ENCODE results near the gene NFATC4. TPM values are rescaled to one million over a fixed set of nuclear protein-coding genes. Genes with fewer than 3 reads are reported as not detected.
"Not testable (repeated sequence)": the region's sequence is repeated elsewhere in the genome, so short reads cannot be mapped to it uniquely, and the experiment has no call there.

The NFATC4 gene
- total RNA-seq, 1 experiment from 2014 or later = 4.3 TPM

GRCh38 chr14:24339284-24340151 lies 28.5 kb upstream of the NFATC4 start, which contains the start of gene RIPK3:
RIPK3 (minus strand) TSS chr14:24339991; CDS start chr14:24339826, 165 bp downstream.
- peak; percentile 73 for DNase-seq (ENCODE audit: low spot score)

GRCh38 chr14:24340606-24341005 lies 27.4 kb upstream of the NFATC4 start:
- no peak for DNase-seq (ENCODE audit: low spot score)

DNA sequence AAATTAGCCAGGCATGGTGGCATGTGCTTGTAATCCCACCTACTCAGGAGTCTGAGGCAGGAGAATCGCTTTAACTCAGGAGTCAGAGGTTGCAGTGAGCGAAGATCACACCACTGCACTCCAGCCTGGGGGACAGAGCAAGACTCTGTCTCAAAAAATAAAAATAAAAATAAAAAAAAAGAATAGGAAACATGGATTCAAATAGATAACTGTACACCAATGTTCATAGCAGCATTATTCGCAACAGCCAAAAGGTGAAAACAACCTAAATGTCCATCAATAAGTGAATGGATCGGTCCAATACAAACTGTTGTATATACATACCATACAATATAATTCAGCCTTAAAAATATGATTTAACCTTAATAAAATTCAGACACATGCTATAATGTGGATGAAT lies 25.1 kb upstream of the NFATC4 start:
- DNase-seq (ENCODE audit: low spot score) = no peak

DNA sequence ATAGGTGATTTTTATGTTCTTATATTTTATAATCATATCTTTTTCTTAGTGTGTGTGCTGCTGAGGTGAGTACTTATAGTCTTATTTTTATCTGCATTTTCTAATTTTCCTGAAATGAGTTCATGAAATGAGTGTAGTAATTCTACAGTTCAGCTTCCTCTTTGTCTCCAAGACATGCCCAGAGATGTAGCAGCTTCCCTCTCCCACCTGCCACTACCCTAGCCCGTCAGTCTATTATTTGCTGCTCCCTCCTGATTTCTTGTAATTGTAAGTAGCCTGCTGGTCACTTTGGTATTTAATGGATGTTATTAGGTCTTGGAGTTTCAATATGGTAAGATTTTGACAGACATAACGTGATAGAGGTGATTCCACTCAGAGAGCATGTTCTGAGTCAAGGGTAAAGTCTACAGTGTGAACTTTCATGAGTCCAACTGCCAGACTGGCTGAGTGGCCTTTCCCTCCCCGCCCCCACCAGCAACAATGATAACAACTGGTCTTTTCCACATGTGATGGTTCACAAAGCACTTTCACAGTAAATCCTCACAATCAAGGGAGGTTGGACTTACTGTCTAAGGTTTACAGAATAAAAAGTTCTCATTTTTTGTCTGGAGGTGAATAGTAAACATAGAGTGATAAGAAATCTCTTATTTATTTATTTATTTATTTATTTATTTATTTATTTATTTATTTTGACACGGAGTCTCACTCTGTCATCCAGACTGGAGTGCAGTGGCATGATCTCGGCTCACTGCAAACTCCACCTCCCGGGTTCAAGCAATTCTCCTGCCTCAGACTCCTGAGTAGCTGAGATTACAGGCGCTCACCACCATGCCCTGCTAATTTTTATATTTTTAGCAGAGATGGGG lies 24.0 kb upstream of the NFATC4 start:
- DNase-seq (ENCODE audit: low spot score) = peak; percentile 7

- DNase-seq (ENCODE audit: low spot score) = no peak
These were observed 20.9 kb upstream of the NFATC4 start for GRCh38 chr14:24347134-24347533.

DNA sequence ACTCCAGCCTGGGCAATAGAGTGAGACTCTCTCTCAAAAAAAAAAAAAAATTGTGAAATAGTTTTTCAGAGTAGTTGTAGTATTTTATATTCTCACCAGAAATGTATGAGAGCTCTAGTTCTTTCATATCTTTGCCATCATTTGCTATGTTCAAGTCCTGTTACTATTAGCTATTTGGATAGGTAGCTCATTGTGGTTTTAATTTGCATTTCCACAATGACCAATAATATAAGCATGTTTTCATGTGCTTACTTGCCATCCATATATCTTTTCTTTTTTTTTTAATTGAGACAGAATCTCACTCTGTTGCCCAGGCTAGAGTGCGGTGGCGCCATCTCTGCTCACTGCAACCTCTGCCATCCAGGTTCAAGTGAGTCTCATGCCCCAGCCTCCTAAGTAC lies 19.8 kb upstream of the NFATC4 start:
- no peak for DNase-seq (ENCODE audit: low spot score)

DNA sequence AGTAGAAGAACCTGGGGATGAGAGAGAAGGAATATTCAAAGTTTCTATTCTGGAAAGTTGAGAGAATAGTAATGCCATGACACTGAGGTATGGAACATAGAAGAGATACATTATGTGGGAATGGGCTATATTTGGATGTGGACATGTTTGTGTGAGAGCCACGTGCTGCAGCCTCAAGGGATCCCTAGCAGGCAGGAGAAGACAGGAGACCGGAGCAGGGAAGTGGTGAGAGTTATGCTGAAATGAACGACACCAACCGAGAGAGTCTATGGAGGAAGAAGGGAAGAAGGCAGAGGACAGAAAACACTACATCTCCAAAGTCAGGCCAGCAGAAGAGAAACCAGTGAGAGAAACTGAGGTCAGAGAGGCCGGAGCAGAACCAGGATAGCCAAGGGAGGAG lies 18.2 kb upstream of the NFATC4 start:
- DNase-seq (ENCODE audit: low spot score) = no peak

DNA sequence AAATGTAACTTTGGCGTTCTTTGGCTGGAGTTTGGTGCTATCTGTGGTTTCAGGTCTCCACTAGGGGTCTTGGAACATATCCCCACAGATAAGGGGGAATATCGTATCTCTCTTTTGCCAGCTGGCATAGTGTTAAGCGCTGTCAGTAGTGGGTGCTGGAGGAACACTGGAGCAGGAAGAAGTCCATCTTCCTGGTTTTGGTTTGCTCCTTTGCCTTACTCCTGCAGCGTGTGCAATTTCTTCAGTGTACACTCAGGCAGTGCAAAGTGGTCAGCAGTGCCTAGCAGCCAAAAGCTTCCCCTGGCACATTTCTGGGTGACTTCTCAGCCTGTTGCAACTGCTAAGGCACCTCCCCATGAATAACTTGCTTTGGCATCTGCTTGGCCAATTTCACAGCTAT lies 16.5 kb upstream of the NFATC4 start:
- no peak for DNase-seq (ENCODE audit: low spot score)

GRCh38 chr14:24353559-24354481 lies 14.2 kb upstream of the NFATC4 start:
- peak; percentile 63 for DNase-seq (ENCODE audit: low spot score)

DNA sequence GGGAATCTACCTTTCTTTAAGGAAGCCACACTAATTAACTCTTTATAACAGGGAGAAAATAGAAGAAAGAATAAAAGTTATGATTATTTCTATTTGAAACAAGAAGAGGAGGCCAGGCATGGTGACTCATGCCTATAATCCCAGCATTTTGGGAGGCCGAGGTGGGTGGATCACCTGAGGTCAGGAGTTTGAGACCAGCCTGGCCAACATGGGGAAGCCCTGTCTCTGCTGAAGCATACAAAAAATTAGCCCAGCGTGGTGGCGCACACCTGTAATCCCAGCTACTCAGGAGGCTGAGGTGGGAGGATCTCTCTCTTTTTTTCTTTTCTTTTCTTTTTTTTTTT lies 13.5 kb upstream of the NFATC4 start:
- DNase-seq (ENCODE audit: low spot score) = not testable (repeated sequence)

DNA sequence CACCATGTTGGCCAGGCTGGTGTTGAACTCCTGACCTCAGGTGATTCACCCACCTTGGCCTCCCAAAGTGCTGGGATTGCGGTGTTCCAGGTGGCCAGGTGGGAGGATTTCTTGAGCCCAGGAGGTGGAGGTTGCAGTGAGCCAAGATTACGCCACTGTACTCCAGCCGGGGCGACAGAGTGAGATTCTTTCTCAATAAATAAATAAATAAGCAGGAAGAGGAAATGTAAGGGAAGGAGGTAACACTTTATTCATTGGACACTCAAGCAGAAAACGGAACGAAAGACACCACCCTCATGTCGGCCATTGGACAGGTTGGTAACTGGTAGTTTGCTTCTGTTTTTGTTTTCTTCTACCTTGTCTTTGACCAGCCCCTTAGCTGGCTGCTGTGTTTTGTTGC lies 13.0 kb upstream of the NFATC4 start:
- DNase-seq (ENCODE audit: low spot score) = no peak

DNA sequence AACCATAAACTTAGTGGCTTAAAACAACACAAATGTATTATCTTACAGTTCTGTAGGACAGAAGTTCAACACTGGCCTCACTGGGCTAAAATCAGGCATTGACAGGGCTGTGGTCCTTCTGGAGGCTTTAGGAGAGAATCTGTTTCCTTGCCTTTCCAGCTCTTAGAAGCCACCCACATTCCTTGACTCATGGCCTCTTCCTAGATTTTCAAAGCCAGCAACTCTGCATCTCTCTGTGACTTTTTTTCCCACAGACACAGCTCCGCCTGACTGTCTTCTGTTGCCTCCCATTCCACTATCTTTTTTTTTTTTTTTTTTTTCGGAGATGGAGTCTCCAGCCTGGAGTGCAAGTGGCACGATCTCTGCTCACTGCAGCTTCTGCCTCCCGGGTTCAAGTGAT lies 11.8 kb upstream of the NFATC4 start:
- no peak for DNase-seq (ENCODE audit: low spot score)

GRCh38 chr14:24360281-24360680 lies 7.7 kb upstream of the NFATC4 start:
- no peak for DNase-seq (ENCODE audit: low spot score)

- DNase-seq (ENCODE audit: low spot score) = no peak
These were observed 6.7 kb upstream of the NFATC4 start for GRCh38 chr14:24361326-24361725.

GRCh38 chr14:24362241-24362960 lies 5.6 kb upstream of the NFATC4 start:
- DNase-seq (ENCODE audit: low spot score) = no peak

DNA sequence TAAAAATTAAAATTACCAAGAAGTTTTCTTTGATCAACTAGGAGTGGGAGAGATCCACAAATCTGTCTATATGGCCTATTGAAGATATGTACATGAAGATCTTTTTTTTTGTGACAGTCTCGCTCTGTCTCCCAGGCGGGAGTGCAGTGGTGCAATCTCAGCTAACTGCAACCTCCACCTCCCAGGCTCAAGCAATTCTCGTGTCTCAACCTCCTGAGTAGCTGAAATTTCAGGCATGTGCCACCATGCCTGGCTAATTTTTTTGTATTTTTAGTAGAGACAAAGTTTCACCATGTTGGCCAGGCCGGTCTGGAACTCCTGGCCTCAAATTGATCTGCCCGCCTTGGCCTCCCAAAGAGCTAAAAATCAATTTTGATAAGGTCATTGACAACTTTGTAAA lies 4.6 kb upstream of the NFATC4 start:
- DNase-seq (ENCODE audit: low spot score) = no peak

- no peak for DNase-seq (ENCODE audit: low spot score)
These were observed 3.1 kb upstream of the NFATC4 start for GRCh38 chr14:24364841-24365240.

GRCh38 chr14:24365600-24366412 lies 2.2 kb upstream of the NFATC4 start:
- peak; percentile 88 for DNase-seq (ENCODE audit: low spot score)

- DNase-seq (ENCODE audit: low spot score) = peak; percentile 20
These were observed 1.6 kb upstream of the NFATC4 start for GRCh38 chr14:24366413-24366720.
